SH-SY5Y (cell line): ENCODE results near the gene HDAC10.

ENCODE experiments used
- GATA2 ChIP-seq: IDR thresholded peaks from 2 replicates; pipeline ENCODE4 v1.6.1; 2011; ENCODE audit warnings: mild to moderate bottlenecking, low read depth, low read length
- GATA3 ChIP-seq: IDR thresholded peaks from 2 replicates; pipeline ENCODE4 v1.6.1; 2011; ENCODE audit warnings: low read depth, mild to moderate bottlenecking, low read length, moderate library complexity

DNA sequence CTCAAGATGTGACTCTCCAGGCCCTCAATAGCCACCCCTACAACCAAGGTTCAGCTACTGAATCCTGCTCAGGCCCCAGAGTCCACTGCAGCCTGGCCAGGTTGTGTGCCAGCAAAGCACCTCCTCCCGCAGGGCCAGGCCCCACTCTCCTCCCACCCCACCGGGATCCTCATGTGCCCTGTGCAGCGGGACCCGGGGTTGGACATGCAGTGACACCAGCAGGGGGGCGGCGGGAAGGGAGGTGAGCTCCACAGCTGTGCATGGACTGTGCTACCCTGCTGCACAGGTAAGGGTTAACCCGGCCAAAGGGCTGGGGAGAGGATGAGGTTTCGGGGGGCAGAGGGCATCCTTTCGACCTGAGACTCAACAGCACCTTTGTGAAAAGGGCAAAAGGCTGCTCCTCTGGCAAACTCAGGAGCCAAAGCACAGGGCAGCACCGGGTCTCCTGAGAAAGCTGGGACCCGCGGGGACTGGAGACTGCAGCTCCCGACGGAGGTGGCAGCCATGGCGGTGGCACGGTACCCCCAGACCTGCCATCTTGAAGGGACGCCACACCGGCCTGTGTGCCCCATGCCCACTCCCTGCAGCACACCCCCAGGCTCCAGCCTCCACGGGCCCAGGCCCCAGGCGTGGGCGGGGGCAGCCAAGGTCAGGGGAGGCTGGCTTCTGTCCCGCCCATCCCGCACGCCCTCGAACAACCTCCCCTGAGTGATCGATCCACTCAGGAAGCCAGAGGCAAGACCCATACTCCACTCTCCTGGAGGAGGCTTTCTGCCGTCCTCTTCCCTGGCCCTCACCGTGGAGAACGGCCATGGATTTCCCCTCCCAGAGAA, 45.8 kb upstream of the HDAC10 start:
- TF ChIP-seq GATA2: no peak
- TF ChIP-seq GATA3: no peak
